WTC11 (cell line): ENCODE data around the gene LRFN2. TPM values are rescaled to one million over a fixed set of nuclear protein-coding genes. Genes with fewer than 3 reads are reported as not detected.

Source experiments
- ATAC-seq: fragments of 200-7000 bp; cut with Tn5 transposase; 2 replicates; pipeline ENCODE4 v1.10.0; 2021; ENCODE audit warnings: mild to moderate bottlenecking, moderate library complexity
- CTCF ChIA-PET: fragments of 300-600 bp; sonication (Branson Sonifier 250); formaldehyde crosslinking; loops from one replicate; lab custom pipeline; 2021; ENCODE audit warnings: antibody characterized with exemption; lab: Charles Lee
- POLR2A ChIA-PET: fragments of 350-600 bp; sonication (Branson Sonifier 250); formaldehyde crosslinking; loops from one replicate; lab custom pipeline; 2021; ENCODE audit warnings: antibody characterized with exemption; lab: Charles Lee
- DNase-seq: peaks from one replicate; pipeline ENCODE4 v3.0.0; 2021; ENCODE audit warnings: low spot score
- H3K27ac Mint-ChIP-seq: 2 replicates; pipeline ENCODE4 v1.8.0; 2021; ENCODE audit warnings: mixed read lengths
- H3K27me3 Mint-ChIP-seq: 2 replicates; pipeline ENCODE4 v1.8.0; 2021; ENCODE audit warnings: low read depth, mild to moderate bottlenecking, moderate library complexity, mixed read lengths
- H3K36me3 Mint-ChIP-seq: 2 replicates; pipeline ENCODE4 v1.8.0; 2021; ENCODE audit warnings: mixed read lengths
- H3K4me1 Mint-ChIP-seq: 2 replicates; pipeline ENCODE4 v1.8.0; 2022; ENCODE audit warnings: mixed read lengths
- H3K4me3 Mint-ChIP-seq: 2 replicates; pipeline ENCODE4 v1.8.0; 2021; ENCODE audit warnings: mild to moderate bottlenecking, moderate library complexity, mixed read lengths
- H3K9me3 Mint-ChIP-seq: 2 replicates; pipeline ENCODE4 v1.8.0; 2021; ENCODE audit warnings: mixed read lengths
- EMX1 ChIP-seq: fragments of 250-450 bp; sonication (Bioruptor Pico); IDR thresholded peaks from 2 replicates; pipeline ENCODE4 v1.8.0; 2021; ENCODE audit warnings: mild to moderate bottlenecking
- HMGXB4 ChIP-seq: sonication (generic); formaldehyde crosslinking; IDR thresholded peaks from 2 replicates; pipeline ENCODE4 v1.8.1; 2023; ENCODE audit warnings: mild to moderate bottlenecking, moderate library complexity, missing genetic modification reagents
- IRF1 ChIP-seq: sonication (generic); formaldehyde crosslinking; IDR thresholded peaks from 2 replicates; pipeline ENCODE4 v1.8.0; 2023; ENCODE audit warnings: missing genetic modification reagents
- NFATC4 ChIP-seq: fragments of 250-450 bp; sonication (Bioruptor Pico); IDR thresholded peaks from 2 replicates; pipeline ENCODE4 v1.9.0; 2021; ENCODE audit warnings: mild to moderate bottlenecking
- NR3C1 ChIP-seq: sonication (generic); formaldehyde crosslinking; conservative IDR thresholded peaks from 2 replicates; pipeline ENCODE4 v1.8.1; 2023; ENCODE audit warnings: low read depth, mild to moderate bottlenecking, missing genetic modification reagents
- PRDM15 ChIP-seq: sonication (generic); formaldehyde crosslinking; IDR thresholded peaks from 2 replicates; pipeline ENCODE4 v1.8.0; 2022; ENCODE audit warnings: missing genetic modification reagents
- SP1 ChIP-seq: sonication (generic); formaldehyde crosslinking; conservative IDR thresholded peaks from 2 replicates; pipeline ENCODE4 v1.8.1; 2022; ENCODE audit warnings: missing genetic modification reagents
- TP53 ChIP-seq: sonication (generic); formaldehyde crosslinking; IDR thresholded peaks from 2 replicates; pipeline ENCODE4 v1.8.1; 2023; ENCODE audit warnings: mild to moderate bottlenecking, missing genetic modification reagents
- USF2 ChIP-seq: sonication (generic); formaldehyde crosslinking; IDR thresholded peaks from 2 replicates; pipeline ENCODE4 v1.8.1; 2023; ENCODE audit warnings: mild to moderate bottlenecking, missing genetic modification reagents, moderate library complexity
- total RNA-seq: library from RNA; stranded (reverse); gene quantifications from 3 replicates; pipeline ENCODE4 v1.2.3, GENCODE V29; 2021

Gene LRFN2
- total RNA-seq, 1 experiment from 2014 or later = 1.6 TPM

GRCh38 chr6:40342723-40343122, 244.4 kb downstream of the LRFN2 start (continued):
- TF ChIP-seq HMGXB4 (no peak), TP53 (CRISPR knock-in tag) (no peak), EMX1 (CRISPR knock-in tag) (no peak), USF2 (no peak)

GRCh38 chr6:40341726-40342125, 245.4 kb downstream of the LRFN2 start:
- H3K27me3 Mint-ChIP-seq = no peaks in the 10 kb centered on the region; the same call in 1 of the 2 replicates
- no peak overlapping the region for H3K27ac Mint-ChIP-seq
- DNase-seq (no peak), ATAC-seq (no peak)
- ChIA-PET POLR2A (no interaction called here), CTCF (interaction anchor here (1.1 to 4.5 kb wide), 4 partner anchors 8 to 246 kb away, joined by 3 to 40 read pairs (median 10); partner anchors contain the start of gene LRFN2)
- no peaks in the 10 kb centered on the region for H3K9me3 Mint-ChIP-seq
- H3K4me1 Mint-ChIP-seq = peaks cover 41% of the 10 kb centered on the region
- H3K4me3 Mint-ChIP-seq = no peak overlapping the region
- no peak for TF ChIP-seq NFATC4 (CRISPR knock-in tag)
- TF ChIP-seq NR3C1 (CRISPR knock-in tag) = no peak
- TF ChIP-seq PRDM15 = no peak
- no peak for TF ChIP-seq IRF1 (CRISPR knock-in tag)
- no peak for TF ChIP-seq SP1 (CRISPR knock-in tag)
- TF ChIP-seq, all 79 proteins: peak for 0
- no peaks in the 10 kb centered on the region for H3K36me3 Mint-ChIP-seq
